DMS79 treated with DMSO at 0.1 percent for 48 hours (cell line): ENCODE measurements around the gene KREMEN2.

ENCODE experiments used
- DNase-seq: peaks from one replicate; lab custom pipeline; 2025; lab: John Stamatoyannopoulos, UW

Gene KREMEN2

GRCh38 chr16:3003582-3004270 is 39.7 kb downstream of the KREMEN2 start:
- peak; percentile 96 for DNase-seq

DNA sequence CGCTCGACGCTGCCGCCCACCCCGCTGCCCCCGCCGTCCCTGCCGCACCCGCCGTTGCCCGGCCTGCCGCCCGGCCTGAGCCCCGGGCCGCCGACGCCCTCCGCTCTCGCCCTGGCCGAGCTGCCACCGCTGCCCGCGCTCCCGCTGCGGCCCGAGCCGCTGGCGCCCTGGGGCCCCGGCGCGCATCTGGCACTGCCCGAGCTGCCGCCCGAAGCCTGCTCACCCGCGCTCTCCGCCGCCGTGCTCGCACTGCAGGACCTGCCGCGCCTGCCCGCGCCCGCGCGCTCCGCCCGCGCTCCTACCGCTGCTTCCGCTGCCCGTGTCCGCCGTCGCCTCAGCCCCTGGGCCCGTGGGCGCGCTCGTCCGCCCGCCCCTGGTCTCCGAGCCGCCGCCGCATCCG is 40.2 kb downstream of the KREMEN2 start:
- no peak for DNase-seq

DNA sequence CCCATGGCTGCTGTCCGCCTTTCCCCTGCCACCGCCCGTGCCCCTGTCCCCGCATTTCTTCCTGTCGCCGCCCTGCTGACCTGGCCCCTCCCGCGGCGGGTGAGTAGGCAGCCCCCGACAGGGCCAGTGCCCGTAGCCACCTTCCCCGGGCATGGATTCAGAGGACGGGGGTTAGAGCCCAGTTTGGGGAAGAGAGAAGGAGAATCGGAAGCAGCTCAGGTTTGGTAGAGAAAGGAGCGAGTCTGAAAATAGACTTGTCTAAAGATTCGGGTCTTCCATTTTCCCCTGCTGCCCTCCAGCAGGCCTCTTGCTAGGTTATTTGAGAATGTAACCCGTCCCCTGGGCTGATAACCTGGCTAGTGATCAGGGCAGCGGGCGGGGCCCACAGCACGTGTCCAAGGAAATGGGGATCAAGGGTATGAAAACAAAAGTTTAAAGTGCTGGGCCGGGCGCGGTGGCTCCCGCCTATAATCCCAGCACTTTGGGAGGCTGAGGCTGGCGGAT is 40.8 kb downstream of the KREMEN2 start:
- DNase-seq = peak; percentile 46

- DNase-seq = no peak
Observed at GRCh38 chr16:3007059-3007956, 43.2 kb downstream of the KREMEN2 start.

DNA sequence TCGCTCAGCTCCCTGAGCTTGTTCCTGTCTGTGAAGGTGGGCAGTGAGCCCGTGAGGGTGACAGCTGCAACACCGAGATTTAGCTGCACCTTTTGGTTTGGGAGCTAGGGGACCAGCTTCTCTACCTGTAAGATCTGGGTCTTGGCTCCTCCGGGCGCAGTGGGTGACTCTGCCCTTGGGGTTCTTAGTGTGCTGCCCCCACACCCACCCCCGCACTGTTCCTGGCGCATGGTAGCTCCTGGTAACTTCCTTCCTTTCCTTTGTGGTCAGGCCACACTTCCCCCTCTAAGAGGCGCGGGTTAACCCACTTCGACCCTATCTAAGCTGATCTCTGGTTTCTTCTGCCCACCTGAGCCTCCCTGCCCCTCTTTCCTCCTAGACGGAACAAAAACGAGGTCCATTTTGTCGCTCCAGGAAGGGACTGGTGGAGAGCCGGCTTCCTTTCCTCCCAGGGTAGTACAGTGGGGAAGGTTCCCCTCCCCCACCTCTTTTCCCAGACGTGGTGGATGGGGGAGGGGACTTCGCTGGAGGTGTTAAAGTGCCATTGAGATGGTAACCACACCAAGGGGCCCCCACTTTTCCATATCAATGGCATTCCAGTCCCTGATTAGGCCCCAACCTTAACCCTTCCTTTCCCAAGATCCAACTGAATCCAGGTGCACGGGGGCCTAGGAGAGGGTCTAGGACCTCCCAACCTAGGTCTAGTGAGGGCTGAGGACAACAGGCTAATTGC is 44.0 kb downstream of the KREMEN2 start:
- no peak for DNase-seq

DNA sequence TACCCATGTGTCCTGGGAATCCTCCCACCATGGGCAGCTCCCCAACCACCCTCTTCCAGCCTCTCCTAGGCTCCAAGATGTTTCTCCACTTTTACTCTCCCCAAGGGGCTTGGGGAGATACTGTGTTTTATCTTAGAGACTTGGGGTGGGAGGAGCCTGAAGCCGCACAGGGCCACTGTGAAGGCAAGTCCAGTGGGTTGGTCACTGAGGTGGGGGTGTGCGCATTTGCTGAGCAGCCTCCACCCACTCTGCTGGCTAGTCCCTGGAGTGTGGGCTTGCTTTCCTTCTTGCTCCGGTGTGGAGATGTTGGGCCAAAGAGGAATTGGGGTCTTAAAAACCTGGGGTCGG is 44.6 kb downstream of the KREMEN2 start:
- DNase-seq = no peak

DNA sequence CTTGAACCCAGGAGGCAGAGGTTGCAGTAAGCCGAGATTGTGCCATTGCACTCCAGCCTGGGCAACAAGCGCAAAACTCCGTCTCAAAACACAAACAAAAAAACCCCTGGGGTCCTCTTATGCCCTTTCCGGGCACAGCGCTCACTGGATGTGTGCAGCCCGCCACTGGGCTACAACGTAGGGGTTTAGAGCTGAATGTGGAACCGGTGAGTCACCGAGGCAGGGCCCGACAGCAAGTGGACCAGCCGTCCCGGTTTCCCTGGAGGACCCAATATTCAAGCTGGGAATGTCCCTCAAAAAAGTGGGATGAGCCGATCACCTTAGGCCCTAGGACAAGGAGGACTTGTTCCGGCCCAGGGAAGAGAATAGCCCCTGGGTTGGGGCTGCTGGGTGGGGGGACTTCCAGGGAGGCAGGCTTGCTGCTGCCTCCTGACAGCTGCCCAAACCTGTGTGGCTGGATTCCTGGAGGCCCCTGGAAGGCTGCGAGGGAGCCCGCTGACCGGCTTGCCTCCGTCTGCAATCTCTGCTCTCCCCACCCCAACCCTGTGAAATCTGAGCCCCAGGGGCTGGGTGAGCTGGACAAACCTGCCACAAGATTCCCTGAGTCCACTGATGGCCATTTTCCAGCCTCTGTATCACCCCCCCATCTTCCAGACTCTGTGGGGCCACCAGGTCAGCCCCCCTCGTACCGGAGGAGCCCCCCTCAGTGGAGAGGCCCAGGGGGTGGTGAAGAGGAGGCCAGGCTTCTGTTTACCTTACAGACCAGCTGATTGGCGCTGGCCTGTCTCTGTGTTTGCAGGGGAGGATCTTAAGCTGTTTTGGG is 45.7 kb downstream of the KREMEN2 start:
- DNase-seq = no peak

DNA sequence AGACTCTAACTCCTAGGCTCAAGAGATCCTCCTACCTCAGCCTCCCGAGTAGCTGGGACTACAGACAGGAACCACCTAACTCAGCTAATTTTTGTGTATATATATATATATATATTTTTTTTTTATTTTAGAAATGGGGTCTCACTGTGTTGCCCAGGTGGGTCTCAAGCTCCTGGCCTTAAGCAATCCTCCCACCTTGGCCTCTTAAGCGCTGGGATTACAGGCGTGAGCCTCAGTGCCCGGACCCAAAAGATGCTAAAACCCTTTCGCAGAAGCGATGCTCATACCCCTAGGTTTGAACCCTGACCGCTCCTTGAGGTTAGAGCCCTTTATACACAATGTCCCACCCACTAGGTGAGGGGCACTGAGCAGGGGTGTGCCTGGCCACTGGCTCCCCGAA is 46.4 kb downstream of the KREMEN2 start:
- no peak for DNase-seq

DNA sequence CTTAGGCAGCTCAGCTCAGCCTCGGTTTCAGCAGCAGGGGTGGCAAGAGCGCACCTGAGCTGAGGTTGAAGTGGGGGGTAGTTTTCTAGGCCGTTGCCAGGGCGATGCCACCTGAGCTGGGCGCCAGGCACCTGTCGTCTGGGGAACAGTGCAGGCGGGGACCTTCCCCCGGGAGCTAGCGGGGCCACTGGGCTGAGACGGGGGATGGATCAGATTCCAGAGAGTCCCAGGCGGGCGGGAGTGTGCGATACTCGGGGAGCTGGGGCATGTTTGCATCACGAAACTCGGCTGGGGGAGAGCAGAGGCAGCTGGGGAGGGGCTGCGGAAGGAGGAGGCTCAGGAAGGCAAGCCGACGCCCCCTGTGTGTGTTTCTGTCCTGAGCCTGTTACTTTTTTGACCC is 48.2 kb downstream of the KREMEN2 start:
- DNase-seq = peak; percentile 87

DNA sequence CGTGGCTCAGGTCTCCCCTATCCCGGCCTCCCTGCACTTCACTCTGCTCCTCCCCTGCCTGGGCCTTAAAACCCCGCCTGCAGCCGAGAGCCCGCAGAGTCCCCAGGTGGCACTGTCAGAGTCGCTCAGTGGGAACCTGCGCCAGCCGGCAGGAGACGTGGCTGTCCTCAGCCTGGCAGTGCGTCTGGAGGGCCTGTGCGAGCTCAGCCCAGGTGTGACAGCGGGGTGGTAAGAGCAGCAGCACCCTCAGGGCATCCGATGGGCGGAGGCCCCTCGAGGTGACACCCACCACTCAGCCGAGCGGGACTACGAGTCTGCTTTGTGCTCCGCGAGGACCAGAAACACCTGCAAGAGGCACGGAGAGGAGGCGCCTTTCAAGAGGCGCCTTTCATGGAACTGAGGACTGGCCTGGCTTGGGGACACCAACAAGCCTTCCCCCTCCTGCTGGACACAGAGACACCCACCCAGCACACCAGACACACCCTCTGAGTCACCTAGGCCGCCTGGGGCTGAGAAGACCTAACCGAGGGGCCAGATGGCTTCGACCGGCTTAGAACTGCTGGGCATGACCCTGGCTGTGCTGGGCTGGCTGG is 48.8 kb downstream of the KREMEN2 start, which contains the start of gene CLDN9:
Gene CLDN9, plus strand, starts transcription at position 96 of the 593 bp plus-strand sequence. Its CDS starts 440 bp downstream, at position 536.
- peak; percentile 70 for DNase-seq

- no peak for DNase-seq
Observed at GRCh38 chr16:3013491-3013951, 49.4 kb downstream of the KREMEN2 start.

- no peak for DNase-seq
Observed at GRCh38 chr16:3013998-3014690, 50.1 kb downstream of the KREMEN2 start.

GRCh38 chr16:3014971-3015370 is 50.9 kb downstream of the KREMEN2 start:
- DNase-seq = no peak

DNA sequence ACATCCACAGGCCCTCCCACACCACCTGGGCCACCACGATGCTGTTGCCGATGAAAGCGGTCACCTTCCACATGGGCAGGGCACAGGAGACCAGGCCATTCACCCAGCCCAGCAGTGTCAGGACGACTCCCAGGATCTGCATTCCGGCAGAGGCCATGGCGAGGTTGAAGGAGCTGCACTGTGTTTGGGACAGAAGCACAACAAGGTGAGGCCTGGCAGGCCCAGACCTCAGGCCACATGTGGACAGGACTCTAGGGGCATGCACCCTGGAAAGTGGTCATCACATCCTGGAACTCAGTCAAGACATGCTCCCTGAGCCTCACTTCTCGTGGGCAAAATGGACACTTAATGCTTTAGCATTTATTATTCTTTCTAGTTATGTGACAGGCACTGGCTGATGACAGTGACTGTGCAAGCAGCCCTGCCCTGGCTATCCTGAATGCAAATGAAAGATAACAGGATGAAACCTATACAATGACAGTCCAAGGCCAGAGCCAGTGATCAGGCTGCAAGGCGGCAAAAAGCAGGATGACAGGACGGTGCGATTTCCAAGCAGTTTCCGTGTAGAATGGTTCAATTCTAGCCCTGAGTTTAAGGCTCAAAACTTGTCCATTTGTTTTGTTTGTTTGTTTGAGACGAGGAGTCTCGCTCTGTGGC is 51.9 kb downstream of the KREMEN2 start:
- DNase-seq = no peak

GRCh38 chr16:3017344-3017743 is 53.3 kb downstream of the KREMEN2 start:
- no peak for DNase-seq
